ENCODE results near the gene TPBG.
"Not testable (repeated sequence)": the region's sequence is repeated elsewhere in the genome, so short reads cannot be mapped to it uniquely, and the experiment has no call there.

Gene TPBG

GRCh38 chr6:82380566-82381185 is 17.1 kb downstream of the TPBG start:
- Histone ChIP-seq H3K27ac (ENCODE audit: low read length) (no peak overlapping the region), H3K4me1 (ENCODE audit: insufficient read depth, low read length) (peaks cover 16% of the 10 kb centered on the region), H3K4me3 (ENCODE audit: low read length) (no peak overlapping the region), H3K27me3 (ENCODE audit: insufficient read depth, low read length) (no peaks in the 10 kb centered on the region), H3K9ac (ENCODE audit: low read depth, low read length) (no peak overlapping the region), H3K36me3 (ENCODE audit: insufficient read depth, low read depth, low read length) (no peaks in the 10 kb centered on the region), H3K9me3 (ENCODE audit: insufficient read depth, low read depth, low read length) (peaks cover 10% of the 10 kb centered on the region)

GRCh38 chr6:82381278-82381677 is 17.7 kb downstream of the TPBG start:
- H3K36me3 ChIP-seq (ENCODE audit: insufficient read depth, low read depth, low read length), result no peaks in the 10 kb centered on the region
- no peak overlapping the region for H3K9ac ChIP-seq (ENCODE audit: low read depth, low read length)
- no peak overlapping the region for H3K4me3 ChIP-seq (ENCODE audit: low read length)
- H3K27me3 ChIP-seq (ENCODE audit: insufficient read depth, low read length), result no peaks in the 10 kb centered on the region
- H3K4me1 ChIP-seq (ENCODE audit: insufficient read depth, low read length), result peaks cover 16% of the 10 kb centered on the region
- H3K9me3 ChIP-seq (ENCODE audit: insufficient read depth, low read depth, low read length), result peaks cover 4% of the 10 kb centered on the region
- no peak overlapping the region for H3K27ac ChIP-seq (ENCODE audit: low read length)

- Histone ChIP-seq H3K4me1 (ENCODE audit: insufficient read depth, low read length) (peaks cover 16% of the 10 kb centered on the region), H3K27ac (ENCODE audit: low read length) (no peak overlapping the region), H3K36me3 (ENCODE audit: insufficient read depth, low read depth, low read length) (no peaks in the 10 kb centered on the region), H3K9ac (ENCODE audit: low read depth, low read length) (peak overlapping the region; percentile 10; the same call in 1 of the 2 replicates), H3K4me3 (ENCODE audit: low read length) (no peak overlapping the region), H3K27me3 (ENCODE audit: insufficient read depth, low read length) (no peaks in the 10 kb centered on the region), H3K9me3 (ENCODE audit: insufficient read depth, low read depth, low read length) (no peaks in the 10 kb centered on the region)
These were observed 21.5 kb downstream of the TPBG start for GRCh38 chr6:82385102-82385501.

GRCh38 chr6:82385546-82385945 is 21.9 kb downstream of the TPBG start:
- no peaks in the 10 kb centered on the region for H3K9me3 ChIP-seq (ENCODE audit: insufficient read depth, low read depth, low read length)
- H3K27ac ChIP-seq (ENCODE audit: low read length), result no peak overlapping the region
- no peak overlapping the region for H3K9ac ChIP-seq (ENCODE audit: low read depth, low read length)

GRCh38 chr6:82385961-82386360 is 22.3 kb downstream of the TPBG start:
- H3K27ac ChIP-seq (ENCODE audit: low read length), result no peak overlapping the region
- H3K4me3 ChIP-seq (ENCODE audit: low read length), result no peak overlapping the region

More at GRCh38 chr6:82385546-82385945, 21.9 kb downstream of the TPBG start:
- Histone ChIP-seq H3K4me3 (ENCODE audit: low read length) (no peak overlapping the region), H3K36me3 (ENCODE audit: insufficient read depth, low read depth, low read length) (no peaks in the 10 kb centered on the region), H3K27me3 (ENCODE audit: insufficient read depth, low read length) (no peaks in the 10 kb centered on the region), H3K4me1 (ENCODE audit: insufficient read depth, low read length) (peaks cover 16% of the 10 kb centered on the region)

GRCh38 chr6:82394770-82395169 is 31.2 kb downstream of the TPBG start:
- peaks cover 12% of the 10 kb centered on the region for H3K4me1 ChIP-seq (ENCODE audit: insufficient read depth, low read length)
- H3K27me3 ChIP-seq (ENCODE audit: insufficient read depth, low read length); H3K9me3 ChIP-seq (ENCODE audit: insufficient read depth, low read depth, low read length); H3K27ac ChIP-seq (ENCODE audit: low read length); H3K9ac ChIP-seq (ENCODE audit: low read depth, low read length); H3K36me3 ChIP-seq (ENCODE audit: insufficient read depth, low read depth, low read length); H3K4me3 ChIP-seq (ENCODE audit: low read length): not testable (repeated sequence)

More at GRCh38 chr6:82385961-82386360, 22.3 kb downstream of the TPBG start:
- H3K27me3 ChIP-seq (ENCODE audit: insufficient read depth, low read length), result no peaks in the 10 kb centered on the region
- H3K4me1 ChIP-seq (ENCODE audit: insufficient read depth, low read length), result peaks cover 16% of the 10 kb centered on the region
- H3K9ac ChIP-seq (ENCODE audit: low read depth, low read length), result no peak overlapping the region
- no peaks in the 10 kb centered on the region for H3K9me3 ChIP-seq (ENCODE audit: insufficient read depth, low read depth, low read length)
- H3K36me3 ChIP-seq (ENCODE audit: insufficient read depth, low read depth, low read length), result no peaks in the 10 kb centered on the region

GRCh38 chr6:82396964-82397751 is 33.5 kb downstream of the TPBG start:
- Histone ChIP-seq H3K9me3 (ENCODE audit: insufficient read depth, low read depth, low read length) (no peaks in the 10 kb centered on the region), H3K4me3 (ENCODE audit: low read length) (no peak overlapping the region), H3K36me3 (ENCODE audit: insufficient read depth, low read depth, low read length) (no peaks in the 10 kb centered on the region), H3K27me3 (ENCODE audit: insufficient read depth, low read length) (no peaks in the 10 kb centered on the region), H3K27ac (ENCODE audit: low read length) (no peak overlapping the region), H3K4me1 (ENCODE audit: insufficient read depth, low read length) (peaks cover 12% of the 10 kb centered on the region), H3K9ac (ENCODE audit: low read depth, low read length) (no peak overlapping the region)

- H3K4me3 ChIP-seq (ENCODE audit: low read length), result no peak overlapping the region
- no peak overlapping the region for H3K9ac ChIP-seq (ENCODE audit: low read depth, low read length)
- H3K9me3 ChIP-seq (ENCODE audit: insufficient read depth, low read depth, low read length), result no peaks in the 10 kb centered on the region
- H3K4me1 ChIP-seq (ENCODE audit: insufficient read depth, low read length), result peaks cover 12% of the 10 kb centered on the region
- H3K36me3 ChIP-seq (ENCODE audit: insufficient read depth, low read depth, low read length), result no peaks in the 10 kb centered on the region
- H3K27ac ChIP-seq (ENCODE audit: low read length), result no peak overlapping the region
- no peaks in the 10 kb centered on the region for H3K27me3 ChIP-seq (ENCODE audit: insufficient read depth, low read length)
These were observed 34.5 kb downstream of the TPBG start for GRCh38 chr6:82397962-82398692.

GRCh38 chr6:82408952-82409431 is 45.4 kb downstream of the TPBG start:
- Histone ChIP-seq H3K9me3 (ENCODE audit: insufficient read depth, low read depth, low read length) (no peaks in the 10 kb centered on the region), H3K36me3 (ENCODE audit: insufficient read depth, low read depth, low read length) (no peaks in the 10 kb centered on the region), H3K4me1 (ENCODE audit: insufficient read depth, low read length) (no peaks in the 10 kb centered on the region), H3K9ac (ENCODE audit: low read depth, low read length) (no peak overlapping the region), H3K27ac (ENCODE audit: low read length) (no peak overlapping the region), H3K27me3 (ENCODE audit: insufficient read depth, low read length) (no peaks in the 10 kb centered on the region), H3K4me3 (ENCODE audit: low read length) (no peak overlapping the region)

GRCh38 chr6:82410151-82410648 is 46.6 kb downstream of the TPBG start:
- Histone ChIP-seq H3K4me3 (ENCODE audit: low read length) (no peak overlapping the region), H3K36me3 (ENCODE audit: insufficient read depth, low read depth, low read length) (no peaks in the 10 kb centered on the region), H3K9ac (ENCODE audit: low read depth, low read length) (no peak overlapping the region), H3K27ac (ENCODE audit: low read length) (no peak overlapping the region), H3K4me1 (ENCODE audit: insufficient read depth, low read length) (no peaks in the 10 kb centered on the region), H3K27me3 (ENCODE audit: insufficient read depth, low read length) (no peaks in the 10 kb centered on the region), H3K9me3 (ENCODE audit: insufficient read depth, low read depth, low read length) (no peaks in the 10 kb centered on the region)

GRCh38 chr6:82413868-82414267 is 50.3 kb downstream of the TPBG start:
- Histone ChIP-seq H3K9me3 (ENCODE audit: insufficient read depth, low read depth, low read length) (no peaks in the 10 kb centered on the region), H3K27ac (ENCODE audit: low read length) (no peak overlapping the region), H3K36me3 (ENCODE audit: insufficient read depth, low read depth, low read length) (no peaks in the 10 kb centered on the region), H3K9ac (ENCODE audit: low read depth, low read length) (no peak overlapping the region), H3K4me1 (ENCODE audit: insufficient read depth, low read length) (no peaks in the 10 kb centered on the region), H3K27me3 (ENCODE audit: insufficient read depth, low read length) (no peaks in the 10 kb centered on the region), H3K4me3 (ENCODE audit: low read length) (no peak overlapping the region)

All from iPS-20b (cell line).